Measurements from ENCODE around the gene OGN.

DNA sequence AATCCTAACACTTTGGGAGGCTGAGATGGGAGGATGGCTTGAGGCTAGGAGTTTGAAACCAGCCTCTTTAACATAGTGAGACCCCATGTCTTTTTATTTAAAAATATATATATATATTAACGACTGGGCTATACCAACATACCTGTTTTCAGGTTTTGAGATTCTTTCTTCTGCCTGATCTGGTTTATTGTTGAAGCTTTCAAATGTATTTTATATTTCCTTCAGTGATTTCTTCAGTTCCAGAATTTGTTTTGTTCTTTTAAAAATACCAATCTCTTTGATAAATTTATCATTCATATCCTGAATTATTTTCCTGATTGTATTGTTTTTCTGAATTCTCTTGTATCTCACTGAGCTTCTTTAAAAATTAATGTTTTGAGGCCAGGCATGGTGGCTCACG lies 31.2 kb downstream of the OGN start:
- TF ChIP-seq, protein P1, sequence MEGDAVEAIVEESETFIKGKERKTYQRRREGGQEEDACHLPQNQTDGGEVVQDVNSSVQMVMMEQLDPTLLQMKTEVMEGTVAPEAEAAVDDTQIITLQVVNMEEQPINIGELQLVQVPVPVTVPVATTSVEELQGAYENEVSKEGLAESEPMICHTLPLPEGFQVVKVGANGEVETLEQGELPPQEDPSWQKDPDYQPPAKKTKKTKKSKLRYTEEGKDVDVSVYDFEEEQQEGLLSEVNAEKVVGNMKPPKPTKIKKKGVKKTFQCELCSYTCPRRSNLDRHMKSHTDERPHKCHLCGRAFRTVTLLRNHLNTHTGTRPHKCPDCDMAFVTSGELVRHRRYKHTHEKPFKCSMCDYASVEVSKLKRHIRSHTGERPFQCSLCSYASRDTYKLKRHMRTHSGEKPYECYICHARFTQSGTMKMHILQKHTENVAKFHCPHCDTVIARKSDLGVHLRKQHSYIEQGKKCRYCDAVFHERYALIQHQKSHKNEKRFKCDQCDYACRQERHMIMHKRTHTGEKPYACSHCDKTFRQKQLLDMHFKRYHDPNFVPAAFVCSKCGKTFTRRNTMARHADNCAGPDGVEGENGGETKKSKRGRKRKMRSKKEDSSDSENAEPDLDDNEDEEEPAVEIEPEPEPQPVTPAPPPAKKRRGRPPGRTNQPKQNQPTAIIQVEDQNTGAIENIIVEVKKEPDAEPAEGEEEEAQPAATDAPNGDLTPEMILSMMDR (IDR thresholded peaks at IDR 0.05; ENCODE audit: low read length): no peak
- no peak for TF ChIP-seq EZH2 (optimal IDR thresholded peaks at IDR 0.05; ENCODE audit: low read depth, low read length)

Data from MM.1S (cell line).